Measurements from ENCODE around the gene SLC30A10. TPM values are rescaled to one million over a fixed set of nuclear protein-coding genes. Genes with fewer than 3 reads are reported as not detected.
A peak's percentile ranks its signal among the peaks of the same experiment; 100 is the strongest.
"Not testable (repeated sequence)": the region's sequence is repeated elsewhere in the genome, so short reads cannot be mapped to it uniquely, and the experiment has no call there.

Gene SLC30A10
- total RNA-seq, 1 experiment from 2014 or later = not detected

DNA sequence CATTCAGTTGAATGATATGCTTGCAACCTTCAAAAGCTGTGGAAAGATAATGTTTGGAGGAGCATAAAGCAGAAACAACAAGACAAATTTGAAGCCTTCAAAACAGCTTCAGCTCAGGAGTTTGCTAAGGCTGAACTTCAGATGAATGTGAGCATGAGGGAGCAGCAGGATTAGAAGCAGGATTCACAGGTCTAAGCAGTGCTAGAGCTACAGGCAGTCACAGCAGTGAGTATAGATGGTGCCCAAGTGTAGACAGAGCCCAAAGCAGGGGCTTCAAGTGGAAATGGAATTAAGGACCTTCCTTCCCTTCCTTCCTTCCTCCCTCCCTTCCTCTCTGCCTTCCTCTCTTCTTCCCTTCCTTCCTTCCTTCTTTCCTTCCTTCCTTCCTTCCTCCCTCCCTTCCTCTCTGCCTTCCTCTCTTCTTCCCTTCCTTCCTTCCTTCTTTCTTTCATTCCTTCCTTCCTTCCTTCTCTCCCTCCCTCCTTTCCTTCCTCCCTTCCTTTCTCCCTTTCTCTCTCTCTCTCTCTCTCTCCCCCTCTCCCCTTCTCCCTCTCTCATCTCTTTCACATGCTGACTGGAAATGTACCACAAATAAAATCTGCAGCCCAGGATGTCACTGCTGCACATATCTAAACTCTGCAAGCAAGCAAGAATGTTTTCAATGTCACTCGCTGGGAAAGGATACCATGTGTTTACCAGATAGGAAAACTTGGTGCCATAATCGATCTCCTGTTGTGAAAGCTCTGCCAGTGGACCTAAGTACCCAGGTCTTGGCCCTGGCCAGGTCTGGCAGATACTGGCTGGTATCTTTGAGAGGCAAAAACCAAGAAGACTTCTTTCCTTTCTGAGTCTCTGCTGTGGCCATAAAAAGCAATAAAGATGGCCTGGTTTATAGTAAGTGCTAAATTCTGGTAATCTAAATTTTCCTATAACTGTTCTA, 13.1 kb upstream of the SLC30A10 start:
- H3K9me3 ChIP-seq = peaks cover 4% of the 10 kb centered on the region; the same call in 1 of the 2 replicates

DNA sequence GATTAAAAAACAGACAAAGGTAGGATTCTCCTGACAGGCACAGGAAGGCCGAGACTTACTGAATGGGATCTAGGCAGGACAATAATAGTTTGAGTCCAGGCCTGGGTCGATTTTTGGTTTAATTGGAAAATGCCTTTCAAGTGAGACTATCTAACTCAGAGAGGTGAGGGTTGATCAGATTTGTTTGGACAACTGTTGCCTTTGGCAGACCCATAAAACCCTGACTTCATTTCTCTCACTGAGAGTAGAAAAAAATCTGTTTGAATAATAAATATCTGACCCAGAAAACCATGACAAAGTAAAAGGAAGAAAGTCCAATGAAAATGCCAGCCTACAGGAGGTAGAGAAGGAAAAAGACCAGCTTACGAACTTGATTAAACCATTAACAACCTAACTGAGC, 12.3 kb upstream of the SLC30A10 start:
- no peaks in the 10 kb centered on the region for H3K36me3 ChIP-seq
- DNase-seq = peak; percentile 44
- no peaks in the 10 kb centered on the region for H3K27me3 ChIP-seq
- peaks cover 4% of the 10 kb centered on the region; the same call in 1 of the 2 replicates for H3K9me3 ChIP-seq
- no peak overlapping the region for H3K4me3 ChIP-seq

More for the DNA sequence above, 13.1 kb upstream of the SLC30A10 start:
- Histone ChIP-seq H3K36me3 (no peaks in the 10 kb centered on the region), H3K4me3 (no peak overlapping the region), H3K27me3 (no peaks in the 10 kb centered on the region)
- no peak for DNase-seq

DNA sequence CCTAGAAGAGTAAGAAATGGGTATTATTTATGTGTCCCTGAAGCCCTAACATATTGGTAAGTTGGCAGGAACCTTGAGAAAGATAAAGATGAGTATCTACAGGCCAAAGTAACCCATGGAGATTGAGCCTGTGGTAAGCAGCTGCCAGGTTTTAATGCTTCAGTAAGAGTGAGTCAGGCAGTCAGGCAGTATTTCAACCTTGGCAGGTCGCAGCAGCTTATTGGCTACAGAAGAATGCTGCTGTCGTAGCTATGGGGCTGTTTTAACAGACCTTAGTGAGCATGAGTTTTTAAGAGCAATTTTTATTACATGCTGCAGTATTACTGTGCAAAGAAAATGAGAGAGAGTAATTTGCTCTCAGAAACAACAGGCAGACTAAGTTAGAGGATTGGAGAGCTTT, 10.3 kb upstream of the SLC30A10 start:
- peak; percentile 86 for DNase-seq
- Histone ChIP-seq H3K4me3 (no peak overlapping the region), H3K9me3 (peaks cover 2% of the 10 kb centered on the region; the same call in 1 of the 2 replicates), H3K36me3 (no peaks in the 10 kb centered on the region), H3K27me3 (no peaks in the 10 kb centered on the region)

DNA sequence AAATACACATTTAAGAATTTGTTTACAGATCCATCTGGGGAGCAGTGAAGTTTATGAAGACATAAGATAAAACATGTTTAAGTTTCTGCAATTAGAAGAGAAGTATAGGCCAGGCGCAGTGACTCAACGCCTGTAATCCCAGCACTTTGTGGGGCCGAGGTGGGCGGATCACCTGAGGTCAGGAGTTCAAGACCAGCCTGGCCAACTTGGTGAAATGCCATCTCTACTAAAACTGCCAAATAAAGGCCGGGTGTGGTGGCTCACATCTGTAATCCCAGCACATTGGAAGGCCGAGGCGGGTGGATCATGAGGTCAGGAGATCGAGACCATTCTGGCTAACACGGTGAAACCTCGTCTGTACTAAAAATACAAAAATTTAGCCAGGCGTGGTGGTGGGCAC, 5.4 kb upstream of the SLC30A10 start:
- H3K4me3 ChIP-seq, H3K36me3 ChIP-seq, H3K27me3 ChIP-seq, H3K9me3 ChIP-seq: not testable (repeated sequence)
- peak; percentile 58 for DNase-seq

DNA sequence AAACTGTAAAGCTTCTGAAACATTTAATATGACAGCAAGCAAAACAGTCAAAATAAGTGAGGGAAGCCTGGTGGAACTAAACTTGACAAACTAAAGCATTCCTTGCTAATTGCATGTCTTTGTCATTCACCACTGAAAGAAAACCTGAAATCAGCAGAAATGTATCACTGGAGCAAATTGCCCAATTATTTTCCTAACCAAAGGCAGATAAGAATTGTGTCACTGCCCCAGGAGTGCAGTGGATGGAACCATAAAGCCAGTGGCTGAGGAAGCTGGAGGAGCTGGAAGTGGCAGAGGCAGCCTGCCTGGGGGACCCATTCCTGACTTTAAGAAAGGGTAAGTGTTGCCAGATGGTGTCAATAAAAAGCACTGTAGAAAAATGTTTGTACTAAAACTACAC, 2.7 kb upstream of the SLC30A10 start:
- no peaks in the 10 kb centered on the region for H3K9me3 ChIP-seq
- no peaks in the 10 kb centered on the region for H3K27me3 ChIP-seq
- H3K36me3 ChIP-seq = no peaks in the 10 kb centered on the region
- H3K4me3 ChIP-seq = no peak overlapping the region
- no peak for DNase-seq

DNA sequence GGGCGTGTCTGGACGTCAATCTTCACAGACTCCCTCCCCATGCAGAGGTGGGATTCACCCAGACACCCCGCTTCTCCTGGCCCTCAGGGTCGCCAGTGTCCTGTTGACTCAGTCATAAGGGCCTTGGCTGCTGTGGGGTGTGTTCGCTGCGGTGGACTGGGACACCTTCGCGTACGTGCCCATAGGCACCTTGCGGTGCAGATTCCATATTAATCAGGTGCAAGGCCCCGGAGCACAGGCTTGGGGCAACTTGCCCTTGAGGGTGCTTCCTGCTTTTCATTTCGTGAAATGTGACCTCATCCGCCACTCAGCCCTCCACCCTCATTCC, 398 bp upstream of the SLC30A10 start:
- H3K4me3 ChIP-seq = no peak overlapping the region
- H3K36me3 ChIP-seq = no peaks in the 10 kb centered on the region
- no peaks in the 10 kb centered on the region for H3K9me3 ChIP-seq
- H3K27me3 ChIP-seq = no peaks in the 10 kb centered on the region
- no peak for DNase-seq

DNA sequence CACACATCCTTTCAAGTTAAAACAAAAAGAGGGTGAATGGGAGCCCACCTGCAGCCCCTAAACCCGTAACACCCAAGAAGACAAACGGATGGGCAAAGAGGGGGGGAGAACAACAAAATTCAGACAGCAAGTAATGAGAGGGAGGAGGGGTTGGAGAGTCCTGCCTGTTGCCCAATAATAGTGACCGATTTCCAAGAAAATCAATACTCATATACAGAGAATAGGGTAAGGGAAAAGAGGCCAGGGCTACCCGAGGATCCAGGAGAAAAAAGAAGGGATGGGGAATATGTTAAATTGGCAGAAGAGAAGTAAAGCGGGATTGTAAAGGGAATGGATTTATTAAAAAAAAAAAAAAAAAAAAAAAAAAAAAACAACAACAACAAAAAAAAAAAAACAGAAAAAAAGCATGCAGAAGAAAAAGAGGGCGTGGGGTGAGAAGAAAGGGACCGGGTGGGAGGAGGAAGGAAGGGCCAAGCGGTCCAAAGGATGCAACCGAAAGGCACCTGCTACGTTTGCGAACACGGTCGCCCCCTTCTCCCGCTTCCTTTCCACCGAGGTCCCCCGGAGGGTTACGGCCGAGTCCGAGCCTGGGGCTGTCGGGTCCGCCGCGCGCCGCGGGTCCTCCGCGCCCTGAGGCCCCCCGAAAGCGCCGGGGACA, 930 bp downstream of the SLC30A10 start:
- DNase-seq = no peak
- no peaks in the 10 kb centered on the region for H3K27me3 ChIP-seq
- H3K9me3 ChIP-seq = no peaks in the 10 kb centered on the region
- no peaks in the 10 kb centered on the region for H3K36me3 ChIP-seq
- peak overlapping the region; percentile 37 for H3K4me3 ChIP-seq

DNA sequence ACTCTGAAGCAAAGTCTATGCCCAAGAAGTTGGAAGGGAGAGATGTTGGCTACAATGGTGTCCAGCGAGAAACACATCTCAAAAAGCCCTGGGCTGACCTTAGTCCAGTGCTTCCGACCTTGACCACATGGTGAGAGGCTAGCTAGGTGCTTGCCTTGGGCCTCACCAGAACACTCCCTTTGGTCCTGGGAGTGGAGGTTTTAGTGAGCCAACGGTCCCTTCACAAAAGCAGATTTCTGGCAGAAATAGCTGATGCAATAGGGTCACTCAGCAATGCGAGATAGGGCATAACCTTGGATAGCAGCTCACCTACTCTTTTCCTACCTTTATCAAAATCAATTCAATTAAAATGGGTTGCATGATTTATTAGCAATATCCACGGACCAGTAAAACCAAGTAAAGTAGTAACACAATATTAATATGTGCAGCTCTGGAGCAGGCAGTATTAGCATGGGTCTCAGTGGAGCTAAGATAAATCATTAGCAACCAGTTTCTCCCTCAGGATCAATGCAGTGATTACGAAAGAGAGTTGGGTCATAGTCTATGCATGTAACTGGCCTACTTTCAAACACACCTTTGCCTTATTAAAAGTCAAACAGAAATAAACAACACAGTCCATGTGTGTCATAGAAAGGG, 1.9 kb downstream of the SLC30A10 start:
- H3K36me3 ChIP-seq = no peaks in the 10 kb centered on the region
- H3K27me3 ChIP-seq = no peaks in the 10 kb centered on the region
- no peaks in the 10 kb centered on the region for H3K9me3 ChIP-seq
- no peak for DNase-seq
- H3K4me3 ChIP-seq = no peak overlapping the region

DNA sequence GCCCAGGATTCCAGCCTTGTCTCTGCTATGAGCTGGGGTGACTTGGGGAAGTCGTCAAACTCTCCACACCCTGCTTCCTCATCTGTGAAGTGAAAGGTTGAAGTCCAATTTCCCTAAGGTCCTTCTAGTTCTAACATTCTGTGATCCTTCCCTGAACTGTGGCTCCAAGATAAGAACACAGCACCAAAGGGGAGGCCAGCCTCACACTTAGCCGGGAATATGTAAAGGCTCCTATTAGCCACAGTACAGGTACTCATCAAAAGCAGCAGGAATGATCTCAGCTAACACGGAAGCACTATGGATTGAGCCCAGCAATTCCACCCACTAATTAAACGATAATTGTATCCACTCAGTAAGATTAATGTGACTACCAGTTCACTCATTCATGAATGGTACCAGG, 4.0 kb downstream of the SLC30A10 start:
- DNase-seq = no peak
- no peaks in the 10 kb centered on the region for H3K27me3 ChIP-seq
- no peak overlapping the region for H3K4me3 ChIP-seq
- no peaks in the 10 kb centered on the region for H3K9me3 ChIP-seq
- H3K36me3 ChIP-seq = no peaks in the 10 kb centered on the region

DNA sequence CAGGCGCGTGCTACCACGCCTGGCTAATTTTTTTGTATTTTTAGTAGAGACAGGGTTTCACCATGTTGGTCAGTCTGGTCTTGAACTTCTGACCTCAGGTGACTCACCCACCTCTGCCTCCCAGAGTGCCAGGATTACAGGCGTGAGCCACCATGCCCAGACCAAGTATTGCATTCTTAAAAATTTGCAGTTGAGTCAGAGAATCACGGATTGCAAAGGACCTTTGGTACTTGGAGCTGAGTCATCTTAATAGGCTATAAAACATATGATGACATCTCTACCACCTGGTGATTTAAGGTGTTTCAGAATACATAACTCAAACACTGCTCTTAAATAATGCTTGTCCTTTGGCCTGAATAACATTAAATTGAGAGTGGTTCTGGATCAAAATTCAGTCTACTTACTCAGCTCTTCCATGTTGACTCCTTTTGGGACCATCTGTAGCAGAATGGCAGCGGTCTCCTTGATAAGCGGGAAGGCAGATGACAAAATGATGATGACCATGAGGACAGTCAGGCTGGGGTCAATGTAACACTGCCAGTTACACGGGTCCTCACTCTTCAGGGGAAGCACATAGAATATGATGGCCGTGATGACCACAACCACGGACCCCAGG, 10.4 kb downstream of the SLC30A10 start:
- Histone ChIP-seq H3K9me3 (no peaks in the 10 kb centered on the region), H3K36me3 (no peaks in the 10 kb centered on the region), H3K4me3 (no peak overlapping the region), H3K27me3 (no peaks in the 10 kb centered on the region)
- peak; percentile 85 for DNase-seq

DNA sequence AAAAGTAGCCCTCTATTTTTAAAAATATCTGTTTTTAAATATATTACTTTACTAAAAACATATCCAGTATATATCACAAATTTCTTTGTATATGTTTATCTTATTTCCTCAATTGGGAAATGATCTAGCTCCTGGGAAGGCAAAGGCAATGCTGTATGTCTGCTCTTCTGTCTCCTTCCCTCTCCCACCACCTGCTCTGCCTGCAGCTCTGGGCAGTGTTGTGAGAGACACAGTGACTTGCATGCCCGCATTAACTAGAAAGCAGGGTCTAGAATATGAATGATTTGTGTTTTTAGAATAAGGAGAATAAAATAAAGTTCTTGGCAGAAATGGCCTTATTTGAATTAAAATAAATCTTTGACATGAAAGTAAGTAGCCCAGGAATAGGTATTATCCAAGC, 11.1 kb downstream of the SLC30A10 start:
- Histone ChIP-seq H3K27me3 (no peaks in the 10 kb centered on the region), H3K4me3 (no peak overlapping the region), H3K36me3 (no peaks in the 10 kb centered on the region), H3K9me3 (no peaks in the 10 kb centered on the region)
- no peak for DNase-seq

DNA sequence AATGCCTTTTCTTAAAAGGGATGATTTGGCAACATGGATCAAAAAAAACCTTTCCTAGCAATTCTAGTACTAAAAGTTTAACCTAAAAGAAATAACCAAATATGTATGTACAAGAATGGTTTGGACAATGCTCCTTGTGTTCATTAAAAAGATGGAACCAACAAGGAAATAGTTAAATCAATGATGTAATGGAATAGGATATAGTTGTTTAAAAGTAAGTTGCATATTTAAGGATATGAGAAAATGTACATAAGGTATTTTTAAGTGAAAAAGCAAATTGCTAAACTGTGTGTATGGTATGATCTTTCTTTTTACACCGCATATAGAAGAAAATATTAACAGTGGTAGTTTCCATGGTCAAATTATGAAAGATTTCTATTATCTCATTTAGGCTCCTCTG, 12.1 kb downstream of the SLC30A10 start:
- no peaks in the 10 kb centered on the region for H3K27me3 ChIP-seq
- H3K9me3 ChIP-seq = no peaks in the 10 kb centered on the region
- DNase-seq = no peak
- no peak overlapping the region for H3K4me3 ChIP-seq
- H3K36me3 ChIP-seq = no peaks in the 10 kb centered on the region

DNA sequence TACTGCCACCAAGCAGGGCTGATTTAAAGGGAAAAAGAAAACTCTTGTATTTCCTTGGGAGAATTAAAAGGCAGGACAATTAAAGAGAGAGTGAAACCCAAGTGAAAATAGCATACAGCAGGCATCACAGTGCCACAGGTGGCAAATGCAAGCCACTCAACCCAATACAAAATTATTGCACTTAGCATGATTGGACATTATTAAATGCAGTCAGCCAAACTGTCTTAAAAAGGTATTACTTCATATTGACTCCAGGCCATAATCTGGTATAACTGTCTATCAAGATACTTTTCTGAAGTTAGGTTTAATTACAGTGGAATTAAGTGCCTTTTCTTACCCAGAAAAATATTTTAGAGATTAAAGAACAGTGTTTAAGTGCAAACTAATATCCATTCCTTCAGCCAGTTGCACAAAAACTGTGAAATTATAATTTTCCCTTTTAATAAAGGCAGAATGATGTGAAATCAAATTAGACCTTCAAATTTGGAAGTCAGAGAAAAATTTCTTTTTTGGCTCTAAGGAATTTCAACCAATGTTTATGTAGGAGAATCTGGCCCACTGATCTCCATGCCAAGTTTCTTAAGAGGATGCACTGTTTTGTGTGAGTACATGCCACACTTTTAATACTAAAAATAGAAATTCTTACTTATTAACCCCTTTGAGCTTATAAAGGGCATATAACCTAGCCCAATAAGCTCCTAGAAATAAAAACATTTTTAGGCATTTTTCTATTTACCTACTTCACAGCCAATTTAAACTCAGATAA, 15.2 kb downstream of the SLC30A10 start:
- Histone ChIP-seq H3K9me3 (no peaks in the 10 kb centered on the region), H3K4me3 (no peak overlapping the region), H3K27me3 (no peaks in the 10 kb centered on the region), H3K36me3 (no peaks in the 10 kb centered on the region)
- no peak for DNase-seq

DNA sequence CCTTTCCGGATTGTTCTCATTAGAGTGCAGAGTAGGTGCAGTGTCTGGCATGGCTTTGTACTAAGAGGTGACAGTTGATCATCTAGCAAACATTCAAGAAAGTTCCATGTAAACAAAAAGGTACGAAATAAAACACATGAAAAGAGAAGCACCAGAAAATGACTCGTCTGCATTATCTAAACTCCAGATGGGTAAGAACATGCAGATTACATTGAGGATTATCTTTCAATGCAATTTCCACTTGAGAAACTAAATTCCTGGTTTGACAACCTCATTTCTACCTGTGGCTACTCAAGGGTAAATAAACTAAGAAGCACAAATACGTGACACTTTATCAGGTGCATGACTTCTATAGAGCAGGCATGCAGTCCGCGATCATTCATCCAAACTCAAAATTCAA, 17.6 kb downstream of the SLC30A10 start:
- H3K27me3 ChIP-seq = no peaks in the 10 kb centered on the region
- no peak for DNase-seq
- H3K4me3 ChIP-seq = no peak overlapping the region
- H3K9me3 ChIP-seq = no peaks in the 10 kb centered on the region
- no peaks in the 10 kb centered on the region for H3K36me3 ChIP-seq

DNA sequence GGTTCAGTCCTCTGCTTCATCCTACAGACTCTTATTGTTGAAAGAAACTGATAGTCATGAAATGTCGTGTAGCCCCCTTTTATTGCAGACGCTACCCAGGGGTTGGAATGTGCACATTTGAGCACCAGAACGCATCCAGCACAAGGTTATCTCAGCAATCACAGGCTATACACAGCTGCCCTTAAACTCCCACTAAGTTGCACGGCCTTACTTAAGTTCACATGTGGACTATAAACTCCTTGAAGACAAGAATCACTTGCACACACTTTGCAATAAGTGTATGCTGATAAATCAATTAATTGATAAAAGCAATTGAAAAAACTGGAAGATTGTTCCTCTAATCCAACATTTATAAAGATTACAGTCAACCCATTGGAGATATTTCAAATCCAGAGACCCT, 18.9 kb downstream of the SLC30A10 start:
- no peak for DNase-seq
- H3K27me3 ChIP-seq = no peaks in the 10 kb centered on the region
- no peaks in the 10 kb centered on the region for H3K9me3 ChIP-seq
- no peaks in the 10 kb centered on the region for H3K36me3 ChIP-seq
- no peak overlapping the region for H3K4me3 ChIP-seq

DNA sequence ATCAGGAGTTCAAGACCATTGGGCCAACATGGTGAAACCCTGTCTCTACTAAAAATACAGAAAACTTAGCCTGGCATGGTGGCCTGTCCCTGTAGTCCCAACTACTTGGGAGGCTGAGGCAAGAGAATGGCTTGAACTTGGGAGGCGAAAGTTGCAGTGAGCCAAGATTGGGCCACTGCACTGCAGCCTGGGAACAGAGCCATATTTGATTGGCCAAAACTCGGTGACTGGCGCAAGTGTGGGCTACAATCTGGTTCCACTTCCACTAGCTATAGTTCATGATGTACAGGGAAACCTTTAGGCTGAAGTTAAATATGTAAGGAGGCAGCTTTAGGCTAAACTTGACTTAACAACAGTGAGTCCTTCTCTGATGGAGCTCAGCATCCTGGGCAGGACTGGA, 20.2 kb downstream of the SLC30A10 start:
- DNase-seq = no peak
- Histone ChIP-seq H3K4me3 (no peak overlapping the region), H3K9me3 (no peaks in the 10 kb centered on the region), H3K27me3 (no peaks in the 10 kb centered on the region), H3K36me3 (no peaks in the 10 kb centered on the region)

DNA sequence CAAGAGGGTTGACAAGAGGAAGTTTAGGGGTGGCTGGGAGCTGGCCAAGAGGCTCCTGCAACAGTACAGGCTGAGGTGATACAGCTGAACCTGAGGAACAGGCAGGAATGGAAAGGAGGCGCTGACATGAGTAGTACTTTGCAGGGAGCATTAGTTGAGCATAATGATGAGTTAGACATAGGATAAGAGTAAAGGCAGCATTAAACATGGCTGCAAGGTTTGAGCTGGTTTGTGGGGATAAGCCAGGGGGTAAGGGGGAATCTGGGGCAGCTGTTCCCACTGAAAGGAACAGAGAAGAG, 20.6 kb downstream of the SLC30A10 start:
- Histone ChIP-seq H3K4me3 (no peak overlapping the region), H3K27me3 (no peaks in the 10 kb centered on the region), H3K9me3 (no peaks in the 10 kb centered on the region), H3K36me3 (no peaks in the 10 kb centered on the region)
- DNase-seq = no peak

All from MG63 (cell line).